Measurements from ENCODE around the gene ALK.

ALK gene

GRCh38 chr2:29560566-29560965 is 360.8 kb downstream of the ALK start:
- no peak for TF ChIP-seq ZFX (IDR thresholded peaks at IDR 0.05)
- TF ChIP-seq, protein P1, sequence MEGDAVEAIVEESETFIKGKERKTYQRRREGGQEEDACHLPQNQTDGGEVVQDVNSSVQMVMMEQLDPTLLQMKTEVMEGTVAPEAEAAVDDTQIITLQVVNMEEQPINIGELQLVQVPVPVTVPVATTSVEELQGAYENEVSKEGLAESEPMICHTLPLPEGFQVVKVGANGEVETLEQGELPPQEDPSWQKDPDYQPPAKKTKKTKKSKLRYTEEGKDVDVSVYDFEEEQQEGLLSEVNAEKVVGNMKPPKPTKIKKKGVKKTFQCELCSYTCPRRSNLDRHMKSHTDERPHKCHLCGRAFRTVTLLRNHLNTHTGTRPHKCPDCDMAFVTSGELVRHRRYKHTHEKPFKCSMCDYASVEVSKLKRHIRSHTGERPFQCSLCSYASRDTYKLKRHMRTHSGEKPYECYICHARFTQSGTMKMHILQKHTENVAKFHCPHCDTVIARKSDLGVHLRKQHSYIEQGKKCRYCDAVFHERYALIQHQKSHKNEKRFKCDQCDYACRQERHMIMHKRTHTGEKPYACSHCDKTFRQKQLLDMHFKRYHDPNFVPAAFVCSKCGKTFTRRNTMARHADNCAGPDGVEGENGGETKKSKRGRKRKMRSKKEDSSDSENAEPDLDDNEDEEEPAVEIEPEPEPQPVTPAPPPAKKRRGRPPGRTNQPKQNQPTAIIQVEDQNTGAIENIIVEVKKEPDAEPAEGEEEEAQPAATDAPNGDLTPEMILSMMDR (conservative IDR thresholded peaks at IDR 0.05) = no peak
- H3K27ac ChIP-seq = no peak overlapping the region

DNA sequence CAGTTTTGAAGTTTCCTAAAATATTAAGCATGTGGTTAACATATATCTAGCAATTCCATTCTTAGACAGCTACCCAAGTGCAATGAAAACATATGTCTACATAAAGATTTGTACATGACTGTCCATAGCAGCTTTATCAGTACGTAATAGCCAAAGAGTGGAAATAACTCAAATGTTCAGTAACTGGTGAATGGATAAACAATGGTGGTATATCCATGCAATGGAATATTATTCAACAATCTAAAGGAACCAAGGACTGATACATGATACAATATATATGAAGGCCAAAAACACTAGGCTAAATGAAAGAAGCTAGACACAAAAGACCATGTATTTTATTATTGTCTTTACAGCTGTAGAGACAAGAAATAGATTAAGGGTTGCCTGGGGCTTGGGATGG is 361.4 kb downstream of the ALK start:
- TF ChIP-seq, protein P1 (conservative IDR thresholded peaks at IDR 0.05) = no peak
- TF ChIP-seq ZFX (IDR thresholded peaks at IDR 0.05) = no peak

DNA sequence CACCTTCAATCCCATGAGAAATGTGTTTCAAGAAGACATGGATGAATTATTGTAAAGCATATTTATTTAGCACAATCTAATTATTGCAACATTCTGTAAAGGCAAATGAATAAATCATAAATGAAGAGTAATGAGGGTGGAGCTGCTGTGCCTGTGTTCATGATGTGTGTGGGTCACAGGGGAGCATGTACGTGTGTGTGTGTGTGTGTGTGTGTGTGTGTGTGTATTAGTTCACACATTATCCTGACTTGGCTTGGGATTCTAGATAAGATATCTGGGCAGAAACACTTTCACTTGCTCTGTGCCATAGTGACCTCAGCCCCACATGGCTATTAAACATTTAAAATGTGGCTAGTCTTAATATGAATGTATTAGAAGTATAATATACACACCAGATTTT is 361.8 kb downstream of the ALK start:
- no peak overlapping the region for H3K27ac ChIP-seq
- TF ChIP-seq ZFX (IDR thresholded peaks at IDR 0.05) = no peak
- TF ChIP-seq, protein P1 (conservative IDR thresholded peaks at IDR 0.05) = no peak

More for the DNA sequence above, 361.4 kb downstream of the ALK start:
- H3K27ac ChIP-seq = no peak overlapping the region

DNA sequence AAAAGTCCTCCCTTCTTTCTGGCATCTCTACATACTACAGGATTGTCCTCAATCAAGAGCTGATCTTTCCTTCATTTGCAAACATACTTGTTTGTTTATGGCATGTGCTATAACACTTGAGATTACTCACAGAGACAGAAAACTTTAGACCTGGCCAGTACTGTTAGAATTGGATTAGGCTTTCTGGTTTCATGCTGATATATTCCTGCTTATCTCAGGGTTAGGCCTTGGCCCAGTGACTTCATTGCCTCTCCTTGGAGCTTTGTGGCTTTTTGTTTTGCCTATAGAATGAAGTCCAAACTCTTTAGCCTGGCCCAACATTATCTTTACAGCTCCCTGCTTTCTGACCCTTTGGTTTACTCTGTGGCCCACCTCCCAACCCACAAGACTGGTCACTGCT is 363.3 kb downstream of the ALK start:
- no peak overlapping the region for H3K27ac ChIP-seq
- TF ChIP-seq ZFX (IDR thresholded peaks at IDR 0.05) = no peak
- TF ChIP-seq, protein P1 (conservative IDR thresholded peaks at IDR 0.05) = no peak

DNA sequence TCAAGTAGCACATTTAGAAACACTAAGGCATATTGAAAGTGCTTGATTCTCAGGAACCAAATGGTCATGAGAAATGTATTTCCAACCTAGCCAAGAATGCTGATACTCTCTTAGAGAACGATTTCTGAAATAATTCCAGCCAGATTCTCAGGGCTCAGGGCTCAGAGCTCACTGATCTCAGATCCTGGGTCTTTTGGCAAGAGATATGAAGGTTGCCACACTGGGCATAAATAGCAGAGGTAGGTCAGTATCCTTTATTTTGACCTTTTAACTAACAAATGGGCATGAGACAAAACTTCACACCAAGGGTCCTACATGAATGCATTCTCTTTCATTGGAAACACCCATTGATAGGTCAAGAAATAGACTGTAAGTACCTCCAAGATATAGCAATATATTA is 364.1 kb downstream of the ALK start:
- no peak overlapping the region for H3K27ac ChIP-seq
- no peak for TF ChIP-seq ZFX (IDR thresholded peaks at IDR 0.05)
- TF ChIP-seq, protein P1 (conservative IDR thresholded peaks at IDR 0.05) = no peak

DNA sequence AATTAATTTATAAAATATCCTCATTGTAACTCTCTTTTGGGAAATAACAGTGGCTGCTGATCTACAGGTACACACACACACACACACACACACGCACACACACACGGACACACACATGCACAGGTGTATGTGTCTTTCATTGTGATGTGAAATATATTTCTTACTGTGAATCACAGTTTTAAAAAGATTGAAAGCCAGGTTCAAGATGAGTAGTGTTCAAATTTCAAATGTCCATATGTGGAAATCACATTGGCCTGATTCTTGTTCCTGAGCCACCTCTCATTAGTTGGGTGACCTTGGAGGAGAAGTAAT is 372.4 kb downstream of the ALK start:
- TF ChIP-seq ZFX (IDR thresholded peaks at IDR 0.05) = no peak
- TF ChIP-seq, protein P1 (conservative IDR thresholded peaks at IDR 0.05) = no peak
- H3K27ac ChIP-seq = no peak overlapping the region

- TF ChIP-seq ZFX (IDR thresholded peaks at IDR 0.05) = no peak
- TF ChIP-seq, protein P1 (conservative IDR thresholded peaks at IDR 0.05) = no peak
- no peak overlapping the region for H3K27ac ChIP-seq
Measured at GRCh38 chr2:29544917-29545316, 376.5 kb downstream of the ALK start.
